Measurements from ENCODE around the gene PRDM11. TPM values are rescaled to one million over a fixed set of nuclear protein-coding genes. Genes with fewer than 3 reads are reported as not detected.

The PRDM11 gene
- total RNA-seq, 6 experiments from 2014 or later = 1.4 to 4.1 (median 3.8) TPM

- TF ChIP-seq POLR2A (IDR thresholded peaks at IDR 0.05) = no peak
- DNase-seq (no peak), ATAC-seq (no peak)
- no peaks in the 10 kb centered on the region for H3K27me3 ChIP-seq
- no peaks in the 10 kb centered on the region for H3K36me3 ChIP-seq
- no peak overlapping the region for H3K27ac ChIP-seq
- WGBS (ENCODE audit: insufficient coverage, low coverage, low lambda C conversion rate, missing lambda C conversion rate) = 94% methylated on average over 6 of the region's 6 CpGs
- H3K4me1 ChIP-seq = no peaks in the 10 kb centered on the region
- no peaks in the 10 kb centered on the region for H3K9me3 ChIP-seq
- no peak overlapping the region for H3K4me3 ChIP-seq
- intact Hi-C loops (cut with DNase I) = no loop called here
These were observed 47.3 kb downstream of the PRDM11 start for GRCh38 chr11:45193695-45194094.

GRCh38 chr11:45204761-45205160 is 58.3 kb downstream of the PRDM11 start:
- ATAC-seq (no peak), DNase-seq (no peak)
- WGBS (ENCODE audit: insufficient coverage, low coverage, low lambda C conversion rate, missing lambda C conversion rate) = 100% methylated on average over 1 of the region's 8 CpGs
- Histone ChIP-seq H3K4me3 (no peak overlapping the region), H3K9me3 (no peaks in the 10 kb centered on the region), H3K4me1 (no peaks in the 10 kb centered on the region), H3K27ac (no peak overlapping the region), H3K27me3 (no peaks in the 10 kb centered on the region), H3K36me3 (no peaks in the 10 kb centered on the region)
- intact Hi-C loops (cut with DNase I) = no loop called here
- TF ChIP-seq, protein P1, sequence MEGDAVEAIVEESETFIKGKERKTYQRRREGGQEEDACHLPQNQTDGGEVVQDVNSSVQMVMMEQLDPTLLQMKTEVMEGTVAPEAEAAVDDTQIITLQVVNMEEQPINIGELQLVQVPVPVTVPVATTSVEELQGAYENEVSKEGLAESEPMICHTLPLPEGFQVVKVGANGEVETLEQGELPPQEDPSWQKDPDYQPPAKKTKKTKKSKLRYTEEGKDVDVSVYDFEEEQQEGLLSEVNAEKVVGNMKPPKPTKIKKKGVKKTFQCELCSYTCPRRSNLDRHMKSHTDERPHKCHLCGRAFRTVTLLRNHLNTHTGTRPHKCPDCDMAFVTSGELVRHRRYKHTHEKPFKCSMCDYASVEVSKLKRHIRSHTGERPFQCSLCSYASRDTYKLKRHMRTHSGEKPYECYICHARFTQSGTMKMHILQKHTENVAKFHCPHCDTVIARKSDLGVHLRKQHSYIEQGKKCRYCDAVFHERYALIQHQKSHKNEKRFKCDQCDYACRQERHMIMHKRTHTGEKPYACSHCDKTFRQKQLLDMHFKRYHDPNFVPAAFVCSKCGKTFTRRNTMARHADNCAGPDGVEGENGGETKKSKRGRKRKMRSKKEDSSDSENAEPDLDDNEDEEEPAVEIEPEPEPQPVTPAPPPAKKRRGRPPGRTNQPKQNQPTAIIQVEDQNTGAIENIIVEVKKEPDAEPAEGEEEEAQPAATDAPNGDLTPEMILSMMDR (IDR thresholded peaks at IDR 0.05) = no peak
- TF ChIP-seq POLR2A (IDR thresholded peaks at IDR 0.05) = no peak

DNA sequence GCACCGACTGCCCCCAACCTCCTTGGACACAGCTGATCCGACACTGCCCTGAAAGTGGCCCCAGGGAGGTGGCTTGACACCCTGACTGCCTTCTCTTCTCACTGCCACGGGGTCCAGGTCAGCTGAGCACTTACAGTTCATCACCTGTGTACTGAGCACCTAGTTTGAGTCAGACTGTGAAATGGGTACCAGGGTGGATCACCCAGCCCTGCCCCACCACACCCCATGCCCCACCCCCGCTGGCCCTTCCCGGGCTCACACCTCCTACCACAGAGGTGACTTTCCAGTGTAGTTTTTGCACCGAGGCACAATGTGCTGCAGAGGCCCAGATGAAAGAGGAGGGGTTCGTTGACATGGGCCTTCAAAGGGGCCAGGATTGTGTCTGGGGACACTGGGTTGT is 59.5 kb downstream of the PRDM11 start:
- intact Hi-C loops (cut with DNase I) = no loop called here
- Histone ChIP-seq H3K27ac (no peak overlapping the region), H3K4me1 (no peaks in the 10 kb centered on the region), H3K36me3 (no peaks in the 10 kb centered on the region), H3K27me3 (no peaks in the 10 kb centered on the region), H3K9me3 (no peaks in the 10 kb centered on the region), H3K4me3 (no peak overlapping the region)
- WGBS (ENCODE audit: insufficient coverage, low coverage, low lambda C conversion rate, missing lambda C conversion rate) = 80% methylated on average over 2 of the region's 7 CpGs
- ATAC-seq (no peak), DNase-seq (no peak)
- no peak for TF ChIP-seq POLR2A (IDR thresholded peaks at IDR 0.05)

GRCh38 chr11:45208135-45208534 is 61.7 kb downstream of the PRDM11 start:
- Histone ChIP-seq H3K4me3 (no peak overlapping the region), H3K4me1 (no peaks in the 10 kb centered on the region), H3K36me3 (no peaks in the 10 kb centered on the region), H3K27ac (no peak overlapping the region), H3K9me3 (no peaks in the 10 kb centered on the region), H3K27me3 (no peaks in the 10 kb centered on the region)
- DNase-seq = no peak
- TF ChIP-seq, protein P1 (IDR thresholded peaks at IDR 0.05) = no peak
- no peak for TF ChIP-seq POLR2A (IDR thresholded peaks at IDR 0.05)
- intact Hi-C loops (cut with DNase I) = no loop called here
- no peak for ATAC-seq
- WGBS (ENCODE audit: insufficient coverage, low coverage, low lambda C conversion rate, missing lambda C conversion rate) = 78% methylated on average over 5 of the region's 8 CpGs

DNA sequence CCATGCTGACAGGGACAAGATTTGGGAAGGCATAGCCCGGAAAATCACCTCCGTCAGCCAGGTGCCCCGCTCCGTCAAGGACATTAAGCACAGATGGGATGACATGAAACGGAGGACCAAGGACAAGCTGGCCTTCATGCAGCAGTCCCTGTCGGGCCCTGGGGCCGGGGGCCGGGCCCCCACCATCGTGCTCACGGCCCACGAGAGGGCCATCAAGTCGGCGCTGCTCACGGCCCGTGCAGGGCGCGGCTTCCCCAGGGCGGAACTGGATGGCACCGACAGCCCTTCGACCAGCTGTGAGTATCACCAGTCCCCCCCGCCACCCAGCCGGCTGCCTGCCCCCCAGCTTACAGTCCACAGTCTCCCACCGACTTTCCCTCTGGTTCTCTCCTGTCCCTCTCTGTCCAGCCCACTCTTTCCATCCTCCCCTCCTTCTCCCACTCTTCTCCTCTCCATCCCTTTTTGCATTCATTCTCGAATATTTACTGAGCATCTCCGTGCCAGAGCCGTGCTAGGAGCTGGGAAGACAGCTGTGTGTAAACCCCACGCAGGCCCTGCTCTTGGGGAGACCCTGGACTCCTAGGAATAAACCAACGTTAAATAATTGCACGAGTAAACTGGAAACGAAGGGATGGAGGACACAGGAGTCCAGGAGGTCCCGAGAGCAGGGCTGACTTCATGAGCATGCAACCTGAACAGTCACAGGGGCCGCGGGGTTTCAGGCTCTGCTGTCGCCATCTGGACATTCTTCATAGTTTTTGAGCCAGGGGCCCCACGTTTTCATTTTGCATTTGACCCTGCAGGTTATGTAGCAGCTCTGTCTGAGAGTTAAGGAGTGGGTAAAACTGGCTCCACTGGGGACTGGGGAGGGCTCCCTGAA is 62.8 kb downstream of the PRDM11 start:
- Histone ChIP-seq H3K4me3 (no peak overlapping the region), H3K36me3 (no peaks in the 10 kb centered on the region), H3K27me3 (no peaks in the 10 kb centered on the region), H3K9me3 (no peaks in the 10 kb centered on the region), H3K4me1 (no peaks in the 10 kb centered on the region), H3K27ac (peak overlapping the region in 1 of 3 donors; percentile 40)
- intact Hi-C loops (cut with DNase I) = no loop called here
- ATAC-seq = no peak
- 61% methylated on average over 12 of the region's 35 CpGs for WGBS (ENCODE audit: insufficient coverage, low coverage, low lambda C conversion rate, missing lambda C conversion rate)
- no peak for DNase-seq
- TF ChIP-seq, protein P1 (IDR thresholded peaks at IDR 0.05) = no peak
- no peak for TF ChIP-seq POLR2A (IDR thresholded peaks at IDR 0.05)

All from right lobe of liver (tissue), 6 donors.